H1 (cell line): ENCODE measurements around the gene PUS3. TPM values are rescaled to one million over a fixed set of nuclear protein-coding genes. Genes with fewer than 3 reads are reported as not detected.

Experiments
- E2F6 ChIP-seq: IDR thresholded peaks from 2 replicates; pipeline ENCODE4 v1.6.1; 2012; ENCODE audit warnings: inconsistent platforms
- FOSL1 ChIP-seq: IDR thresholded peaks from 2 replicates; pipeline ENCODE4 v1.6.1; 2011; ENCODE audit warnings: mild to moderate bottlenecking, low read depth, low read length, moderate library complexity; ENCODE audit not compliant: insufficient read depth
- KDM5A ChIP-seq: fragments of 200-600 bp; IDR thresholded peaks from 2 replicates; pipeline ENCODE4 v1.7.1; 2012; ENCODE audit warnings: mild to moderate bottlenecking, low read length, inconsistent platforms, mixed read lengths
- NRF1 ChIP-seq: IDR thresholded peaks from 2 replicates; pipeline ENCODE4 v1.6.1; 2011; ENCODE audit warnings: mild to moderate bottlenecking, low read depth, low read length, improper control_type of control experiment
- POLR2AphosphoS5 ChIP-seq: IDR thresholded peaks from 2 replicates; pipeline ENCODE4 v1.6.1; 2011; ENCODE audit warnings: low read depth, low read length
- POU5F1 ChIP-seq: IDR thresholded peaks from 2 replicates; pipeline ENCODE4 v1.6.1; 2011; ENCODE audit warnings: low read depth, mild to moderate bottlenecking, low read length, moderate library complexity
- RAD21 ChIP-seq, 2 experiments: IDR thresholded peaks in 1 of 2; conservative IDR thresholded peaks in 1 of 2; 2 replicates each; pipeline ENCODE4 v1.6.1; 2011; ENCODE audit warnings: low read depth in 2 of 2, low read length in 2 of 2, improper control_type of control experiment in 1 of 2, inconsistent platforms in 1 of 2, mild to moderate bottlenecking in 1 of 2, moderate library complexity in 1 of 2
- SAP30 ChIP-seq: fragments of 300-600 bp; sonication (generic); IDR thresholded peaks from 2 replicates; pipeline ENCODE4 v1.7.1; 2012; ENCODE audit warnings: low read length, moderate library complexity, mild to moderate bottlenecking, inconsistent platforms; ENCODE audit not compliant: insufficient read depth, insufficient replicate concordance
- SIRT6 ChIP-seq: IDR thresholded peaks from one replicate; pipeline ENCODE4 v1.7.1; 2012; ENCODE audit warnings: low read length, inconsistent platforms
- SP2 ChIP-seq: IDR thresholded peaks from 2 replicates; pipeline ENCODE4 v1.6.1; 2012; ENCODE audit warnings: mild to moderate bottlenecking, low read length, inconsistent platforms
- SRF ChIP-seq: IDR thresholded peaks from 2 replicates; pipeline ENCODE4 v1.6.1; 2011; ENCODE audit warnings: mild to moderate bottlenecking, low read depth, low read length, moderate library complexity
- USF2 ChIP-seq: IDR thresholded peaks from 2 replicates; pipeline ENCODE4 v1.6.1; 2011; ENCODE audit warnings: low read length, improper control_type of control experiment
- polyA plus RNA-seq, 7 experiments: library from polyadenylated mRNA; depleted of rRNA in 3 of 7; stranded (reverse) in 5 of 7; unstranded in 2 of 7; fragments of >200 nt in 5 of 7; fragments of 200-250 nt in 2 of 7; gene quantifications; 1 replicate in 5 of 7; 2 replicates in 1 of 7; 4 replicates in 1 of 7; pipeline versions ENCODE4 v1.2.1 to v1.2.3, GENCODE V29; 2011 to 2013; ENCODE audit warnings: missing spikeins in 2 of 7, mixed read lengths in 2 of 7
- total RNA-seq: library from RNA; stranded (reverse); fragmentation: NEBNext Ultra II Directional; extraction: Animal tissue kit (Norgen Biotek cat#: 25700); gene quantifications from 2 replicates; pipeline ENCODE4 v1.2.1, GENCODE V29; 2021

The PUS3 gene
- total and polyA plus RNA-seq, 2 of the 8 experiments (the other 6 are each of a cell fraction or from before 2014, with no cell fraction given) = 8.7 to 22.6 TPM

- TF ChIP-seq KDM5A = no peak
- peak in 1 of 2 experiments; percentile 7; a peak in 1 of 4 replicates for TF ChIP-seq RAD21 (IDR thresholded peaks at IDR 0.05 in 1 of 2, conservative IDR thresholded peaks at IDR 0.05 in 1 of 2; ENCODE audit: low read depth in 2 of 2, low read length in 2 of 2)
- peak; percentile 71 for TF ChIP-seq POLR2AphosphoS5
- TF ChIP-seq FOSL1 = no peak
- no peak for TF ChIP-seq SAP30
- TF ChIP-seq SP2 = no peak
- TF ChIP-seq E2F6 = peak; percentile 98
- no peak for TF ChIP-seq USF2
- no peak for TF ChIP-seq POU5F1
- no peak for TF ChIP-seq SRF
- peak; percentile 74 for TF ChIP-seq NRF1
- TF ChIP-seq SIRT6 = no peak
Measured at GRCh38 chr11:125887373-125888324, 15.4 kb downstream of the PUS3 start, which contains the start of gene HYLS1 (continued).
